Activated CD4-positive, alpha-beta T cell treated with anti-CD3 and anti-CD28 coated beads, Interleukin-2, Interleukin-6, amounts not matched to agents 100 ng/mL and 50 ng/mL, durations not matched to agents 16 hours and 8 hours (primary cell): ENCODE results near the gene GZMM.

Experiments used
- DNase-seq: peaks from one replicate; pipeline ENCODE4 v3.0.0-alpha.2; 2020

The GZMM gene

DNA sequence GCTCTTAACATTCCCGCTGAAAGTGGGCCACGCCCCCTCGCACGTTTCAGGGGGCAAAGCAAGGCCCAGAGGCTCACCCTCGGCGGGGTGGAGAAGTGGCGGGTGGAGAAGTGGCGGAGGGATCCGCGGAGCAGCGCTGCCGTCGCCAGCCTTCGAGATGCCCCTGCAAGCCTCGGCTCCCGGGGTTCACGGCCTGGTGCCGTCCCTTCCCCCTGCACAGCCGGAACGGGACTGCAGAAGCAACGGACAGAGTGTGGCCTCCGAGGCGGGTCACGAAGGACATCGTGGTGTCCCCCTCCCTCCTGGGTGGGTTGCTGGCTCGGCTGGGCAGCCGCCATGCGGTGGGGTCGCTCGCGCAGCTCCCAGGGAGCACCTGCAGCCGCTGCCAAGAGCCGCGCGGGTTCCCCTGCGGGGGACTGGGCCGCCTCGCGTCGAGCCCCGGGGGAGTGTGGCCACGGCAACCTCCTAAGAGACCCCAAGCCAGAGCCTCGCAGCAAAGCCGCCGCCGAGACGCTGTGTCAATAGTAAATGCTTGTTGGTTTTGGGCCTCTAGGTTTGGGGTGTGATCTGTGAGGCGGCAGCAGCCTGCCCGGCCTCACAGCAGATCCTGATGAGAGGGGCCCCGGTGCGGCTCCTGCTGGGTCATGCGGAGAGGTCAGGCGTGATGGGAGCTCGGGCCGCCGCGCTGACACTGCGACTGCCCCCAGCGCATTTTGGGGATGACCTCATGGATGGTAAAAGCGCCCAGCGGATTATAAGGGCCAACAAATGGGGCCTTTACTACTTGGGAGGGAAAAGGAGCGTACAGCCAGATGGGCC, 31.1 kb upstream of the GZMM start:
- DNase-seq: no peak

DNA sequence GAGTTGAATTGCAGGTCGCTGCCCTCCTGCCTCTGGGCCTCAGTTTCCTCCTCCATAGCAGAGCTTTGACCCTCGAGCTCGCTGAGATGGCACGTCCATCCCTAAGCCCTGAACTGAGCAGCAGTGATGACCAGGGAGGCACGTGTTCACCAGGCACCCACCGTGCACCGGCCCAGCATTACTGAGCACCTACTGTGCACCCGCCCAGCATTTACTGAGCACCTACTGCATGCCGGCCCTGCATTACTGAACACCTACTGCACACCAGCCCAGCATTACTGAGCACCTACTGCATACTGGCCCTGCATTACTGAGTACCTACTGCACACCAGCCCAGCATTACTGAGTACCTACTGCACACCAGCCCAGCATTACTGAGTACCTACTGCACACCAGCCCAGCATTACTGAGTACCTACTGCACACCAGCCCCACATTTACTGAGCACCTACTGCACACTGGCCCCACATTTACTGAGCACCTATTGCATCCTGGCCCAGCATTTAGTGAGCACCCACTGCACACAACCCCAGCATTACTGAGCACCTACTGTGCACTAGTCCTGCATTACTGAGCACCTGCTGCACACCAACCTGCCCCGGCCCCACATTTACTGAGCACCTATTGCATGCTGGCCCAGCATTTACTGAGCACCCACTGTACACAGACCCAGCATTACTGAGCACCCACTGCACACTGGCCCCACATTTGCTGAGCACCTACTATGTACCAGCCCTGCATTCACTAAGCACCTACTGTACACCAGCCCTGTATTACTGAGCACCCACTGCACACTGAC, 30.3 kb upstream of the GZMM start:
- no peak for DNase-seq

DNA sequence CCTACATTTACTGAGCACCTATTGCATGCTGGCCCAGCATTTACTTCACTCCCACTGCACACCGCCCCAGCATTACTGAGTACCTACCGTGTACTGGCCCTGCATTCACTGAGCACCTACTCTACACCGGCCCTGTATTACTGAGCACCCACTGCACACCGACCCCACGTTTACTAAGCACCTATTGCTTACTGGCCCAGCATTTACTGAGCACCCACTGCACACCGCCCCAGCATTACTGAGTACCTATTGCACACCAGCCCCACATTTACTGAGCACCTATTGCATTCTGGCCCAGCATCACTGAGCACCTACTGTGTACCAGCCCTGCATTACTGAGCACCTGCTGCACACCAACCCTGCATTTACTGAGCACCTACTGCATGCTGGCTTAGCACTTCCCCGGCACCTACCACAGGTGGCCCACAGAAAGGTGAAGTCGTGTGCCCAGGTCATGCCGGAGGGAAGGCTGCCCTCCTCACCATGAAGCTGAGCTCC, 29.6 kb upstream of the GZMM start:
- DNase-seq: no peak

DNA sequence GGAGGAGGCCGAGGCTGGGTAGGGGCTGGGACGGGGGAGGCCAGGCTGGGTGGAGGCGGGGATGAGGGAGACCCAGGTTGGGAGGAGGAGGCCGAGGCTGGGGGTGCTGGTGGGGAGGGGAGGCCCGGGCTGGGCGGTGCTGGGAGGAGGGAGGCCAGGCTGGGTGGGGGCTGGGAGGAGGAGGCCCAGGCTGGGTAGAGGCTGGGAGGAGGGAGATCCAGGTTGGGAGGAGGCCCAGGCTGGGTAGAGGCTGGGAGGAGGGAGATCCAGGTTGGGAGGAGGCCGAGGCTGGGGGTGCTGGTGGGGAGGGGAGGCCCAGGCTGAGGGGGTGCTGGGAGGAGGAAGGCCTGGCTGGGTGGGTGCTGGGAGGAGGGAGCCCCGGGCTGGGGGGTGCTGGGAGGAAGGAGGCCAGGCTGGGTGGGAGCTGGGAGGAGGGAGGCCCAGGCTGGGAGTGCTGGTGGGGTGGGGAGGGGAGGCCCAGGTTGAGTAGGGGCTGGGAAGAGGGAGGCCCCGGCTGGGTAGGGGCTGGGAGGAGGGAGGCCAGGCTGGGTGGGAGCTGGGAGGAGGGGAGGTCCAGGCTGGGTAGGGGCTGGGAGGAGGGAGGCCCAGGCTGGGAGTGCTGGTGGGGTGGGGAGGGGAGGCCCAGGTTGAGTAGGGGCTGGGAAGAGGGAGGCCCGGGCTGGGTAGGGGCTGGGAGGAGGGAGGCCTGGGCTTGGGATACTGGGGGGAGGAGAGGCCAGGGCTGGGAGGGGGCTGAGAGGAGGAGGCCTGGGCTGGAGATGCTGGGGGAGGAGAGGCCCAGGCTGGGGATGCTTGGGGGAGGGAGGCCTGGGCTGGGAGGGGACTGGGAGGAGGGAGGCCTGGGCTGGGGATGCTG, 25.9 kb upstream of the GZMM start:
- no peak for DNase-seq

DNA sequence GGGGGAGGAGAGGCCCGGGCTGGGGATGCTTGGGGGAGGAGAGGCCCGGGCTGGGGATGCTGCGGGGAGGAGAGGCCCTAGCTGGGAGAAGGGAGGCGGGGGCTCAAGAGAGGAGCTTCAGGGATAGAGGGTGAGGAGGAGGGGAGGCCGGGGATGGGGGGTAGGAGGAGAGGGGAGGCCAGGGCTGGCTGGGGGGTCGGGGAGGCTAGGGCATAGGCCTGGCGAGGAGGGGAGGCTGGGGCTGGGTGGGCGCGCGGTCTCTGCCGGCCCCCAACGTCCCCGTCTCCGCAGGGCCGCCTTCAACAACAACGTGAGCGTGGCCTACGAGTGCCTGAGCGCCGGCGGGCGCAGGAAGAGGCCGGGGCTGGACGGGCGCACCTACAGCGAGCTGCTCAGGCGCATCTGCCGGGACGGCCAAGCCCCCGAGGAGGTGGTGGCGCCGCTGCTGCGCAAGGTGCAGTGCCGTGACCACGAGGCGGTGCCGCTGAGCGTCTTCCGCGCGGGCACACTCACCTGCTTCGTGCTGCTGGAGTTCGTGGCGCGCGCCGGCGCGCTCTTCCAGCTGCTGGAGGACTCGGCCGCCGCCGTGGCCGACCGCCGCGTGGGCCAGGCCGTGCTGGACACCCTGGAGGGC, 25.1 kb upstream of the GZMM start:
- peak; percentile 33 for DNase-seq

DNA sequence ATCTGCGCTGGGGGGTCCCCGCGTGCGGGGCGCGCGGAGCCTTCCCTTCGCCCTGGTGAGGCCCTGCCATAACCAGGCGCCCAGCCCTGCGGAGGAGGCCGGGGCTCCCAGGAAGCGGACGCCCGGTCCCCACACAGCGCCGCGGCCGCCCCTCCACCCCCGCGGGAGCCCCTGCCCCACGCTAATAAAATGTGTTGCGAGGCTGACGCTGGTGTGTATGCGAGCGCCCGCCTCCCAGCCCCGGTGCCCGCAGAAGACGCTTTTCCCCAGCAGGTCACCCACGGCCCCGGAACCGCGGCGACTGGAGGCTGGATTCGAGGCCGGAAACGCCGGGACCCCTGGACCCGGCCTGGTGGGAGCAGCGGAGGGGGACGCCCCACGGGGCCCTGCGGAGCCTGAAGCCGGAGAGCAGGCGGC, 24.4 kb upstream of the GZMM start:
- DNase-seq: no peak

DNA sequence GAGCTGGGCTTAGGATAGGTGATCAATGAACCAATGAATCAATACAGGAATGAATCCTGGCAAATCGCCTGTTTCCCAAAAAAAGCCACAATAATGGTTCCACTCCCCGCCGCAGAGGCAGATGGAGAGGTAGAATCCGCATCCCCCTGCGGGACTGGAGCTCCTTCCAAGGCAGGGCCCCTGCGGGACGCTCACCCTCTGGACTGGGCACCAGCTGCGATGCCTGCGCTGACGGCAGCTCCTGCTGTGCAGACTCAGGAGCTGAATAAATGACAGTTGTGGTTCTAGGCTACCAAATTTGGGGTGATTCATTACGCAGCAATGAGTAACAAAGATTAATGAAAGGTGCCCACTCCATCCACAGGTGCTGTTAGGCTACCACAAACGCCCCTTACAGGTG, 21.1 kb upstream of the GZMM start:
- DNase-seq: no peak

DNA sequence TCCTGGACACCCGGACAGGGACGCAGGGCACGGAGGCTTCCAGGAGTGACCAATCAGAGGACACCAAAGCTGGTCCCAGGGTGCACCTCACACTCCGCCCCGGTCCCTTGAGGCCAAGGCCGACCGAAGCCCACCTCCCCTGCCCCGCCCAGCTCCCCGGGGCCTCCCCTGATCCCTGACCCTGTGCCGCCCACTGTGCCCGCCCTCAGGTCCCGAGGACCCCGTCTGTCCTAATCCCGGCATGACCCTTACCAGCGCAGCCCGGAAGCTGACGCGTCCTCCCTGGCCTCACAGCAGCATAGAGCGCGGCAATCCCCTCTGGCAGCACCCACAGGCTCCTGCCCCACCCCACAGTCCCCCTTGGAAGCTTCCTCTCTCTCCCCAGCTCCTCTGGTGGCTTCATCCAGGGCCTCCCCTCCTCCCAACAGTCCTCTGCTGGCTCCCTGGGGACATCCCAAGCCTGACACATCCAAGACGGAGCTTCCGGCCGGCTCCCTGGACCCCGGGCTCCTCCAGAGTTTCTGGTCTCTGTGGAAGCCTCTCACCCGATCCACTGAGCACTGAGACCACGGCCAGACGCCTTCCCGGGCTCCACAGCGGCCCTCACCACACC, 19.7 kb upstream of the GZMM start:
- DNase-seq: no peak

DNA sequence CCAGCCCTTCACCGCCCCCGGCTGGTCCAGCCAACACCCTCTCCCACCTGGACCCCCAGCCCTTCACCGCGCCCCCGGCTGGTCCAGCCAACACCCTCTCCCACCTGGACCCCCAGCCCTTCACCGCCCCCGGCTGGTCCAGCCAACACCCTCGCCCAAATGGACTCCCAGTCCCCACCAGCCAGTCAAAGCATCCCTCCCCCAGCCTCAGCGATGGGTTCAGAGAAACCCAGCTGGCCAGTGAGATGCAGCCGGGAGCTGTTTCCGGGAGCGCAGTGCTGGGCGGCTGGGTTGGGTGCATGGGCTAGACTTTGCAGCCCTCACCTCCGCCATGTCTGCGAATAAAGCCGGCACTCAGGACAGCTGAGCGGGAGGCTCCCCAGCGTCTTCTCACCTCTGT, 18.8 kb upstream of the GZMM start:
- no peak for DNase-seq

DNA sequence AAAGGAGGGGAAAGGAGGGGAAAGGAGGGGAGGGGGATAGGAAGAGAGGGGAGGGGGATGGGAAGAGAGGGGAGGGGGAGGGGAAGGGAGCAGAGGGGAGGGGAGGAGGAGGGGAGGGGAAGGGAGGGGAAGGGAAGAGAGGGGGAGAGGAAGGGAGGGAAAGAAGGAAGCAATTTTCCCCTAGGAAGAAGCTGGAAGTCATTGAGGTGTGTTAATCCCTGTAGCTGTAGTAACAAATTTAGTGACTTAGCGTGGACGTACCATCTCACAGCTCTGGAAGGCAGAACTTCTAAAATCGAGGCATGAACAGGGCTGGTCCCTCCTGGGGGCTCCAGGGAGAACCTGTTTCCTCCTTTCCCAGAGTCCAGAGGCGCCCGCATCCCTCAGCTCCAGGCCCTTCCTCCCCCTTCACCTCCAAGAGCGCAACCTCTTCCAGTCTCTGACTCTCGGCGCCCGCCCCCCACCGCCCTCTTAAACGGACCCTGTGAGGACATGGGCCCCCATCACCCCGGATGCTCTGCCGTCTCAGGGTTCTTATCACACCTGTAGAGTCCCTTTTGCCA, 17.9 kb upstream of the GZMM start:
- DNase-seq: no peak

DNA sequence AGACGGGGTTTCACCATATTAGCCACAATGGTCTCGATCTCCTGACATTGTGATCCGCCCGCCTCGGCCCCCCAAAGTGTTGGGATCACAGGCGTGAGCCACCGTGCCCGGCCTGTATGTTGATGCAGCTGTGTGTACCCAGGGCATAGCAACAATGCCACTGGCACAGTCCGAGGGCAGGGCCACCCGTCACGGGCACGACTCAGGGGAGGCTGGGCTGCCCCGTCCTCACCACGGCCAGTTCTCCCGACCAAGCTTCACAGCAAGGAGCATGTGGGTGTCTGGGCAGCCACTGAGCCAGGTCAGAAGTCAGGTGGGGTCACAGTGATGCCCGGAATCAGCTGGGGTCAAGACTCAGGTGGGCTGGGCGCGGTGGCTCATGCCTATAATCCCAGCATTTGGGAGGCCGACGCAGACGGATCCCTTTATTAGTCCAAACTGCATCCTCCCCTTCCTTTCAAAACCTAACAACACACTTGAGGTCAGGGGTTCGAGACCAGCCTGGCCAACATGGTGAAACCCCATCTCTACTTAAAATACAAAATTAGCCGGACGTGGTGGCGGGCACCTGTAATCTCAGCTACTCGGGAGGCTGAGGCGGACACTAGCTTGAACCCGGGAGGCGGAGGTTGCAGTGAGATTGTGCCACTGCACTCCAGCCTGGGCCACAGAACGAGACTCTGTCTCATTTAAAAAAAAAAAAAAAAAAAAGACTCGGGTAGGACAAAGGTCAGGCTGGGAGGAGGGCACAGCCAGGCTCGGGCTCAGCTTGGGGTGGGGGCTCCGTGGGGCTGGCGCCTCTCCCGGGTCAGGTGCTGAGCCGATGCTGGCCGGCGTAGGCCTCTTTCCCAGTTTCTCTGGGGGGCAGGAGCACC, 13.5 kb upstream of the GZMM start:
- DNase-seq: no peak

DNA sequence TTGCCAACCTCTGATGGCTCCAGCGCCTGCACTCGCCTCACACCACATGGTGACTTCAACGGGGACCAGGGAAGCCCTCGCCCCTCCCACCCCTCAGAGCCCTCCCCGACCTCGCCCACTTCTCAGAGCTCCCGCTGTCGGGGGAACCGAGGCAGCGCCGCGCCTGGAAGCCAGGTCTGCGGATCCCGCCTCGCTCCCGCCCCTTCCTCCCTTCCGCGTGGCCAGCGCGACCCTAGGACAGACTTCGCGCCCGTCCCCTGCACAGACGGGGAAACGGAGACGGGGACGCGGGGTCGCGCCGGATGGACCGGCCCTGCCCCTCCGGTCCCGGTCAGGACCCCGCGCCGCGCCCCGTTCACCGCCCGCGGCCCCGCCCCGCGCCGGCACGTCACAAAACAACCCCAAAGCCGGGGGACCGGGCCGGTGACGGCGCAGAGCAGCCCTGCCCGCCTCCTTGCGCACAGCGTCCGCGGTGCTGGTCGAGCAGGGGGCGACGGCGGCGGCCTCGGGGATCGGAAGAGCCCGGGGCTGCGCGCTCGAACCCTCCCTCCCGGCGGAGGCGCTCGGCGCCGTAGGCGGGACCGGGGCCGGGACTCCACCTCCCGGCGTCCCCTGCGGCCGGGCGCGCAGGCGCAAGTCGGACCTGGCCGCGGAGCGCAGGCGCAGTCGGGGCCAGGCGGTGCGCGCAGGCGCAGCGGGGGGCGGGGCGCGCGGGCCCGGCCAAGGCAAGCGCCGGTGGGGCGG, 12.7 kb upstream of the GZMM start:
- peak; percentile 94 for DNase-seq

DNA sequence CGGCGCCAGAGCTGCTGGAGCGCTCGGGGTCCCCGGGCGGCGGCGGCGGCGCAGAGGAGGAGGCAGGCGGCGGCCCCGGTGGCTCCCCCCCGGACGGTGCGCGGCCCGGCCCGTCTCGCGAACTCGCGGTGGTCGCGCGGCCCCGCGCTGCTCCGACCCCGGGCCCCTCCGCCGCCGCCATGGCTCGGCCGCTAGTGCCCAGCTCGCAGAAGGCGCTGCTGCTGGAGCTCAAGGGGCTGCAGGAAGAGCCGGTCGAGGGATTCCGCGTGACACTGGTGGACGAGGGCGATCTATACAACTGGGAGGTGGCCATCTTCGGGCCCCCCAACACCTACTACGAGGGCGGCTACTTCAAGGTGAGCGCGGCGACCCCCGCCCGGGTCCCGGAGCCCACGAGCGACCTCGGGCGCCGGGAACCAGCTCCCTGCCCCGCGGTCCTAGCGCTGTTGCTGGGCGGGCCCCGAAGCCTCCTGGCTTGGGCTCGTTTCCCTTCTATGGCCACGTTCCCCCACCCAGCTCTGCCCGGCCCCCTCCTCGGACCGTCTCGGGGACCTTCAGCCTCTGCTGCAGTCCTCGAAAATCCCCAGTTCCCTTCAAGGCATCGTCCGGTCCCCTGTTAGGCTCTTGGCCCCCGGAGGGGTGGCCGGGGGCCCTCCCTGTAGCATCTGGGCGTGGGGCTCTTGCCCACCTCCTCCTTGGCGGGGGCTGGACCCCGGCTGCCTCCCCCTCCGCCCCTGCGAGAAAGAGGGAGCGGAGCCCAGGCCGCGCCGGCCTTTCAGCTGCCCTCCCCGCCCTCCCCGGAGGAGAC, 11.9 kb upstream of the GZMM start, which contains the start of gene CDC34:
CDC34 (plus strand) TSS at position 8 of the 808 bp plus-strand sequence; CDS start at position 180, 172 bp downstream.
- DNase-seq: no peak

DNA sequence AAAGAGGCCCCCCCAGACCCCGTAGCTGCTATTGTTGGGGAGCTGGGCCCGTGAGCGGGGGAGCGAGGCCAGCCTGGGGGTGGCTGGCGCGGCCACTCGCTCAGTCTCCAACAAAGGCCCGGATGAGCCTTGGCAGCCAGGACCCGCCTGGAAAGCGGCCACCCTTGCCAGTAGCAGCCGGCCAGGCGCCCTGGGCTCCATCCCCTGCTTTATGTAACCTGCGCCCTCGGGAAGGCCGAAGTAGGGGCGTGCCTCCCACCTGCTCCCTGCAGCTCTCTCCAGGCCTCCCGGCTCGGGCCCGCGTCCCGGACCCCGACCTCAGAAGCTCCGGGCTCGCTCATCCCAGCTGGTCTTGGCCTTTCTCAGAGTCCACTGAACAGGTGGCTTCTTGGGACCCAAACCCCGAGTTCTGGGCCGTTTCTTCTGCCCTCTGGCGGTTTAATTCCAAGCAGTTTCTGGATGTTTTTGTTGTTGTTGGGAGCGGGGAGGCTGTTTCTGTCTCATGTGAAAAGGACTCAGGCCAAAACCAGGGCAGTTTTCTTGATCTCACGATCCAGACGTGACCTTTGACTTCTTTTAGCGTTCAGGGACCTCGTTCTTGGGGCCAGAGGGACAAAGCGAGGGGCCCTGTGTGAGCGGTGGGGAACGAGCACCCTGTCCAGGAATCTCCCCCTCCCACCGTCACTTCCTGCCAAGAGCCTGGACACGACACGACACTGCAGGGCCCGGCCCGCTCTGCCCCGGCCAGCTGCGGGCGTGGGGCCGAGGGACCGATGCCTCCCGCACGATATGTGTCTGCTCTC, 11.1 kb upstream of the GZMM start:
- DNase-seq: peak; percentile 53

DNA sequence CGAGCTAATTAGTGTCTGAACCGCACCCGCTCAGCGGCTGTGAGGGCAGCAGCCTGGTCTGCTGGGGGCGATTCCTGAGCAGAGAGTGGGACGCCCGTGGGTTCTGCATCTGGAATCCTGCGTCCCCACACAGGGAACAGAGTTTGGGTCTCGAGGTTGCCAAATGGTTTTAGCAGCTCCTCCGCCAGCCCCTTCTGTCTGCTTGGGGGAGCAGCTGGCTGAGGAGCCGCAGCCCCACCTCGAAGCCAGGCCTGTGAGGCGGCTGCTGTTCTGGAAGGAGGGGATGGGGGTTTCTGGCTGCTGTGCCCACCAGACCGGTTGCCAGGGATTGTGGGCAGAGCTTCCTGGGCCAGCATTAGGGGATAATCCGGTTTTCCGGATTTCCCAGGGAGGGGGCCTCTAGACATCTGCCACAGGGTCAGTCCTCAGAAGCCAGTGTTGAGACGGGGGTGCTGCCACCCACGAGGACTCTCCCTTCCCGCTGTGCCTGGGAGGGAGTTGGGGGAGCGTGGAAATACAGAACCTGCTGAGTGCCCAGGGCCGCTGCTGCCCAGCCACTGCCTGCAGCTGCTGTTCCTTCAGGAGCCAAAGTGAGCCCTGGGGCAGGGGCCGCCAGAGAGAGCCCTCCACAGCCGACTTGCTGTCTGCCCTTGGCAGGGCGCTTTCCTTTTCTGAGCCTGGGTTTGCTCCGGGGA, 10.3 kb upstream of the GZMM start:
- no peak for DNase-seq

DNA sequence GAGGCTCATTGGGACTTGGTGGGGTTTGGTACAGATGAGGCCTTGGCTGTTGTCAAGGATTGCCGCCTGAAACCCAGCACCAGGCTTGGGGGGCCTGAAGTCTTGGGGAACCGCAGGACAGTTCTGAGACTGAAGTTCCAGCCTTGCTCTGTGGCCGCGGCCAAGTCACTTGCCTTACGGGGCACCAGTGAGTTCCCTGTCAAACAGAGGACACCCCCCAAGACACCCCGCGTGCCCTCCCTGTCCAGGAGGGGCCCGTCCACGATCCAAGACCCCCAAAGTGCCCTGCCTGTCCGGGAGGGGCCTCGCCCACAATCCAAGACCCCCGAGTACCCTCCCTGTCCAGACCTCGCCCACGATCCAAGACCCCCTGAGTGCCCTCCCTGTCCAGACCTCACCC, 9.8 kb upstream of the GZMM start:
- DNase-seq: no peak
